Pons (tissue), 1 donor: Measurements from ENCODE around the gene TNS1.

Experiments
- DNase-seq: peaks from one replicate; pipeline ENCODE4 v3.0.0-alpha.2; 2016; ENCODE audit warnings: low spot score

TNS1 gene

GRCh38 chr2:217870528-217871011 is 132.2 kb downstream of the TNS1 start:
- DNase-seq: no peak

GRCh38 chr2:217868911-217869334 is 133.9 kb downstream of the TNS1 start:
- DNase-seq: no peak

DNA sequence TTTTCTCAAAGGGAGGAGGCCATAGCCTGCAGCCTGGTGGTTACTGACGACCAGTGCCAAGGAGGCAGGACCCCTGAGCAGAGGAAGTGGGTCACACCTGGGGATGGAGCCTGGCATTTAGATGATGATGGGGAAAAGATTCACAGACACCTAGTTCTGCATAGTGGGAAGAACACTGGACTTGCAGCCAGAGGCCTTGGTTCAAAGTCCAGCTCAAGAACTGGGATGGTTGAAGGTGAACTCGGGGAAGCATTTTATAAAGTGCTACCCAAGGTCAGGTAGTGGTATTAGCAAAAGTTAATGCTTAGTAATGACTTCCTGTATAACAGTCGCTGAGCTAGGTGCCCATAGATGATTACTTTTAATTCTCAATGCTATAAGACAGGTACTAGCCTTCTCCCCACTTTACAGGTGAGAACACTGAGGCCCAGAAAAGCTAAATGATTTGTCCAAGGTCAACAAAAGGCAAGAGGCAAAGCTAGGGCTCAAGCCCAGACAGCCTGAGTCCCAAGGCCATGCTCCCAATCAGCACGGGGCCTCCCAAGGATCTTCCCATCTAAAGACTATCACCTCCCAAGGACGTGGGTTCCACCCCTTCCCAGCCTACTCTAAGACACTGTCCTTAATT is 134.4 kb downstream of the TNS1 start:
- DNase-seq: no peak

GRCh38 chr2:217866457-217866856 is 136.3 kb downstream of the TNS1 start:
- DNase-seq: no peak

DNA sequence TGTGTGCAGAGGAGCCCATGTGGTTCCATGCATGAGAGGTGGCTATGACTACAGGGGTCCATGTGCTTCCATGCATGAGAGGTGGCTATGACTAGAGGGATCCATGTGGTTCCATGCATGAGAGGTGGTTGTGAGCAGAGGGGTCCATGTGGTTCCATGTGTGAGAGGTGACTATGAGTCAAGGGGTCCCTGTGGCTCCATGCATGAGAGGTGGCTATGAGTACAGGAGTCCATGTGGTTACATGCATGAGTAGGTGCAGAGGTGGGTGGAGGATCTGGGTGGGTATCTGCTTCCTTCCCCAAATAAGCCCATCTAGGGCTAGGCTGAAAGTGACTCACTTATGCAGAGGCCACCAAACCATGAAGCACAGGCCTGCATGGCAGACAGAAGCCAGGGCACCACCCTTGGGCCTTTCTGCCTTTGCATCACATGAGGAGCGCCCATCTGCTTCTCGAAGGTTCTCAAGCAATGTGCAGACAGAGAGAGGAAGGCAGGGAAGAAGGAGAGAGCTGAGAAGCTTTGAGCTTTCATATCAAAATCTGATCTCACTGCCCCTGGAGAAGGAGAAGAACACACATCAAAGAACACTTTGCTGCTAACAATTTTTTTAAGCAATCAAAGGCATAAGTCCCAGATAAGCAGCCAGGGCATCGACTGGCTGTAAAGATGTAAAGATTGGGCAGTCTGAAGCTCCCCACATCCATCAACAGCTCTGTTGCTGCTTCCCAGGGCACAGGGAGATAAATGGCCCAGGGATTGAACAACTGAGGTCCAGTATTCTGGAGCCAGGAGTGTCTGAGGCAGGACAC is 137.6 kb downstream of the TNS1 start:
- no peak for DNase-seq

GRCh38 chr2:217863883-217864282 is 138.9 kb downstream of the TNS1 start:
- no peak for DNase-seq

- DNase-seq: no peak
These were observed 141.4 kb downstream of the TNS1 start for GRCh38 chr2:217861334-217861877.

DNA sequence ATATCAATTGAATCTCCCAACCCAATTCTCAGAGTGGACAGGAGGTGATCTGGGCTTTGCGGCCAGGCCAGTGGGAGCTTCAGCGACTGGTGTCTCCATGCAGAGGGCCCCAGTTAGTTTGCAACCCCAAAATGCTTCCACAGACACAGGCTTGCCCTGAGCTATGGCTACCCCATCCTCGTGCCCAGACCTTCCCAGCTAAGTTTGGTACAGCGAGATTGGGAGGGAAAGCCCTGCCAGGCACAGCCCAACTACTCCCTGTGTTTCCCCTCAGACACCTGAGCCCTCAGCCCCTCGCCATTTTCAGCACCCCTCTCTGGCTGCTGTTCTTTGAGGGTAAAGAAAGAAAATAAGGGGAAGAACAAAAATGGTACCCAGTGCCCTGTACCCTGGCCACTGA is 142.9 kb downstream of the TNS1 start:
- DNase-seq: no peak

DNA sequence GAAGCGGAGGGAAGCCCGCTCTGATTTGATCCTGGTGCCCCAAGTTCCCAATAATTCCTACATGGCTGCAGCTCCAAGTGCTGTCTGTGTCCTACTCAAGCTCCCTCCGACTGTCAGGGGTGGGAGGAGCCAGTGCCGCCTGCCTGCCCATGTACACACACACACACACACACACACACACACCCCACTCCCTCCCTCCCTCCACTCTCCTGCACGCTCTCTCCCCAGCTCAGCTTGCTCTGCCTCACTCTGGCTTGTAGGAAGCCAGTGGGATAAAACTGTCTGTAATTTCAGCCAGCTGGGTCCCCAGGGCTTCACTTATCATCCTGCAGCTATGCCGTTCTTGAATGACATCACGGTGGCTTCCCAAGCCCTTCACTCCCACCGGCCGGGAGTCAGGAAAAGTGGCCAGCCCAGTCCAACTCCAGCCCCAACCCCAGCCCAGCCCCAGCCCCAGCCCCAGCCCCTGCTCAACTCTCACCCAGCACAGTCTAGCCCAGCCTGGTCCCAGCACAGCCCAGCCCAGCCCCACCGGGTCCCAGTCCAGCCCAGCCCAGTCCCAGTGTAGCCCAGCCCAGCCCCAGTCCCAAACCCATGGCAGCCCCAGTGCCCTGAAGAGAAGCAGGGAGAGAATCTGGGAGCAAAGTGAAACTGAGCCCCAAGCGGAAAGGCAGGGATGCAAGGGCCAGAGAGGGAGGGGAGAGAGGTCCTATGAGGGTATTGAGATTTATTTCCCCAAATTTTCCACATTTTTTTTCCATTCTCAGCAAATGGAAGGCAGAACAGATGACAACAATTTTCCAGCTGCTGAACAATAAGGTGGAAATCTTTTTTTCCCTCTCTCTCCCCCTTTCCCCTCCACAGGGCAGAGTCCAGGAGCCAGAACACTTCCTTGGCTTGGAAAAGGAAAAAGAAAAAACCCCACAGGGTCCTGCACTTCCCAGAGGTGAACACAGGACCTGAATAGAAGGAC is 144.0 kb downstream of the TNS1 start:
- DNase-seq: peak; percentile 68

DNA sequence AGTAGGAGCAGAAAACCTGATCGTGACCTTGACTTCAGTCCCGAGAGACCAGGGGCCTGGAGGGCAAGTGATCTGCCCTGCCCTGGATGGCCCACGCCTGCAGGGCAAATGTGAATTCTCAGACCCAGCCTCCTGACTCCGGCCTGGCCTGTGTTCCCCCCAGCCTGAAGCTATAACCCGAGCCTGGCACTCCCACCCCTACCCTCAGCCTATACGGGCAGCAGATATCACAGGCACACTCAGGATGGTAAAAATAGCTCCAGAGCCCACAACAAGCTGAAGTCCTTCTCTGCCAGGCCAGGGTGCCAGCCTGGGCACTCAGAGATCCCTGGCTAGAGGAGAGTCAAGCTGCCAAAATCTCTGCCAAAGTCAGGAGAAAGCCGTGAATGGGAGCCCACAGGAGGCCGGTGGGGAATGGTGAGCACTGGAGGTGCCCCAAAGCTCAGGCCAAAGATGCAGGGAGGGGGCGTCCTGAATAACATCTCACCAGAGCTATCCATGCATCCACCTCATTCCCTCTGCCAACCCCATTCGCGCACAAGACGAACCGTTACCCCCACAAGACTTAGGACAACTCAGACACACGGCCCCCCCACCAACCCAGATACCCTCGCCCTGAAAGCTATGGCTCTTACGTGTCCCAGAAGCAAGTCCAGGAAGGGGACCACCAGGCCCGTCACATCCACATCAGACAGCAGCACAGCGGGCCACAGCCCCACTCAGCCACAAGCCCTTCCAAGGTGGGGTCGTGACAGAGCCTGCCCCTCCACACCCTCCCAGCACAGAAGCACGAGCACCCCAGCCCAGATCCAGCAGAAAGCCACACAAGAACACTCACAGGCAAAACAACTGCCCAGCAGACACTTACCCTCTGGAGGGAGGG is 144.9 kb downstream of the TNS1 start:
- peak; percentile 26 for DNase-seq

- DNase-seq: no peak
These were observed 145.9 kb downstream of the TNS1 start for GRCh38 chr2:217856871-217857270.

GRCh38 chr2:217856159-217856558 is 146.6 kb downstream of the TNS1 start:
- peak; percentile 49 for DNase-seq

DNA sequence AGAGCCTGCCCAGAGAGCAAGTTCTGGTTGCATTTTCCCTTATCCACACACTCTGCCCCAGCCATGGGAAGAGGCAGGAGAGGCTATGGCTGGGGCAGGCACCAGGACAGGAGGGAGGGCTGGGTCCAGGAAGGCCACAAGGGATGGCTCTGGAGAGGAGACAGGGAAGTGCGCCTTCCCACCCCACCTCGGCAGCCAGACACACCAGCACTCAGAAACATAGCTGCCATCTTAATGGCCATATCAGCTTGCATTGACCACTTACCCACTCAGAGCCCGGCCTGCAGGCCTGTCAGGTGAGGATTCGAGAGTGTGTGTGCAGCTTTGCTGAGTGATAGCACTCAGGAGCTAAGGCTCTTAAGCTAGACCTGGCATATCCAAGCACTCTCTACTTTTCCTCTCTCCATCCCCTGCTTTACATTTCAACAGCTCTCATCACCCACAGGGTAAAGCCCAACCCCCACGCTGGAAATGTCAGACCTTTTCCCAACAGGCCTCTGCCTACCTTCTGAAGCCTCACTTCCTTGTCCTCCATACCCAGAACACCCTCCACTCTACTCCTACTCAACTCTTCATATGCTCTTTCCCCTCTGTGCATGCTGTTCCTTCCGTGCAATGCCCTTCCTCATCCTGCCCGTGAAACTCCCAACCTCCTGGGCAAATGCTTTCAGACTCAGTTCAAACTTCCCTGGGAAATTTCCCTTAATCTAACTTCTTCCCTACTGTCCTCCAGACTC is 147.9 kb downstream of the TNS1 start:
- DNase-seq: no peak

- DNase-seq: no peak
These were observed 148.8 kb downstream of the TNS1 start for GRCh38 chr2:217853961-217854360.

DNA sequence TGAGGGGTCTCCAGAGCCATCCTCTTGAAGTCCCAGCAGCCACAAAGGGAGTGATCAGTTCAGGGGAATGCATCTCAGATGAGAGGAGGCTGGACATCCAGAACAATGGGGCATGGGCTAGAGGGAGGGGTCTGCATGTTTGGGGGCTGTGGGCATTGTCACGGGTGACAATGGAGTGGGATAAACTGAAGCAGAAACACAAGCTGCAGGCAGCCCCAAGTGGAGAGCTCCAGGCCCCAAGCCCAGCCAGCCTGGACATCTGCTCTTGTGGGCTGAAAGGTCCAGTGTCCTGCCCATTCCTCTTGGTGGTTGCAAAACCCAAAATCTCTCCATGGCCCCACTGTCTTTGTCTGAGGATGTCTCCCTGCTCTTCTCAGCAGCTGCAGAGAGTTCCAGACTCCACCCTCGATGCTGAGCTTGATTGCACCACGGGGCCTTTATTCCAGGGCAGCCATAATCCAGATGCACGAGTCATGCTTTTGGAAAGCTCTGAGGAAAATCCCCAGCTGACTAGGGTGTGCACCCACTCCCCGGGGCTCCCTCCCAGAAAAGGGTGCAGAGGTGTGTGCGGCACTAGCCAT is 149.4 kb downstream of the TNS1 start:
- DNase-seq: peak; percentile 49

GRCh38 chr2:217852555-217853211 is 150.1 kb downstream of the TNS1 start:
- DNase-seq: no peak

DNA sequence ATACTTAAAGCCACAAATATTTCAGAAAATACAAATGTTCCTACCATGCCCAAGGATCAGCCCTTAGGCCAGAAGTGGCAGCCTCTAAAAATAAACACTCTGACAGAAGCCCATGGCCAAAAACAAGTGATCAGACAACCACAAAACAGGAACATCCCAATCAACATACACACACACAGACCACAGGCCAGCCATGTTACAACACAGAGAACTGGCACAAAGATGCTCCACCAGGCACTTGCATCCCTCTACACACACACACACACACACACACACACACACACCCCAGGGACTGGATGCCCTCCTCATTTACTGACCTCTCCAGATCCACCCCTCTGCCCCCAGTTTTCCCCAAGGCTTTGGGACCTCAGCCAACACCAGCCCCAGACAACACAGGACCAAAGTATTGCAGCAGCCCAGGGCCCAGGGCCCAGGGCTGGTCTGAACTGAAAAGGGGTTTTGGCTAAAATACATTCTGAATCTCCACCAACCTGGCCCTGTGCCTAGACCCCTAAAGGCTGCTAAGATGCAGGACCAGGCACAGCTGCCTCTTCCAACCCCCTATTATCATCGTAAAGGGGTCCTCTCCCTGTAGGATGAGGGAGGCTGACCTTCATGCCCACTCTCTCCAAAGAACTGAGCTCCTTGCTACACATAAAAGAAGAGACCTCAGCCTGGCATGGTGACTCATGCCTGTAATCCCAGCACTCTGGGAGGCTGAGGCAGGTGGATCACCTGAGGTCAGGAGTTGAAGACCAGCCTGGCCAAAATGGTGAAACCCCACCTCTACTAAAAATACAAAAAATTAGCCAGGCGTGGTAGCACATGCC is 151.4 kb downstream of the TNS1 start:
- peak; percentile 59 for DNase-seq
